SK-N-SH (cell line): Measurements from ENCODE around the gene PPP1R12B. TPM values are rescaled to one million over a fixed set of nuclear protein-coding genes. Genes with fewer than 3 reads are reported as not detected.
A peak's percentile ranks its signal among the peaks of the same experiment; 100 is the strongest.

Experiments used
- CTCF ChIA-PET: fragments of 300-600, 350-600 bp; formaldehyde crosslinking; extraction: SDS; loops from one replicate; lab custom pipeline; 2021; lab: Yijun Ruan, JAX
- POLR2A ChIA-PET: fragments of 350-600 bp; sonication (Branson Sonifier 250); formaldehyde crosslinking; extraction: SDS; loops from one replicate; lab custom pipeline; 2020; ENCODE audit warnings: antibody characterized with exemption, inconsistent platforms; lab: Yijun Ruan, JAX
- DNase-seq: peaks from one replicate; pipeline ENCODE4 v3.0.0; 2012
- H2AFZ ChIP-seq: fragments of 200-600 bp; sonication (generic); 2 replicates; pipeline ENCODE4 v1.8.1; 2016; ENCODE audit warnings: antibody characterized with exemption, mild to moderate bottlenecking, low read depth
- H3F3A ChIP-seq: fragments of 200-600 bp; sonication (generic); replicated peaks from 2 replicates; pipeline ENCODE3; 2016; ENCODE audit warnings: antibody characterized with exemption, mild to moderate bottlenecking; ENCODE audit not compliant: insufficient read depth
- H3K27ac ChIP-seq, 2 experiments: fragments of 200-500 bp in 1 of 2; fragments of 200-600 bp in 1 of 2; sonication (Bioruptor generic) in 1 of 2; sonication (generic), shearing (Covaris generic) in 1 of 2; 2 replicates each; pipeline versions ENCODE4 v1.5.1 to v1.6.1; 2014 to 2016; ENCODE audit warnings: low read depth in 2 of 2, inconsistent platforms in 1 of 2, low read length in 1 of 2, mild to moderate bottlenecking in 1 of 2, mixed read lengths in 1 of 2
- H3K27me3 ChIP-seq: fragments of 200-600 bp; sonication (generic), shearing (Covaris generic); 2 replicates; pipeline ENCODE4 v1.6.1; 2016; ENCODE audit warnings: mixed run types; ENCODE audit not compliant: insufficient read depth
- H3K36me3 ChIP-seq, 2 experiments: fragments of 200-500 bp in 1 of 2; fragments of 200-600 bp in 1 of 2; sonication (Bioruptor generic) in 1 of 2; sonication (generic) in 1 of 2; replicated peaks in 1 of 2; 2 replicates each; pipeline versions ENCODE3 to v1.5.1; 2014 to 2016; ENCODE audit warnings: low read length in 1 of 2, mild to moderate bottlenecking in 1 of 2; ENCODE audit not compliant: insufficient read depth in 2 of 2, control insufficient read depth in 1 of 2
- H3K4me1 ChIP-seq, 2 experiments: fragments of 200-500 bp in 1 of 2; fragments of 200-600 bp in 1 of 2; sonication (Bioruptor generic) in 1 of 2; sonication (generic), shearing (Covaris generic) in 1 of 2; 2 replicates each; pipeline versions ENCODE4 v1.5.1 to v1.6.1; 2014 to 2016; ENCODE audit warnings: low read depth in 1 of 2, low read length in 1 of 2, mixed run types in 1 of 2; ENCODE audit not compliant: insufficient read depth in 2 of 2, control insufficient read depth in 1 of 2
- H3K4me2 ChIP-seq: fragments of 200-600 bp; sonication (generic), shearing (Covaris generic); 2 replicates; pipeline ENCODE4 v1.6.1; 2017; ENCODE audit warnings: mixed run types
- H3K4me3 ChIP-seq, 2 experiments: fragments of 200-500 bp in 1 of 2; fragments of 200-600 bp in 1 of 2; sonication (Bioruptor generic) in 1 of 2; sonication (generic), shearing (Covaris generic) in 1 of 2; 2 replicates each; pipeline versions ENCODE4 v1.5.1 to v1.8.1; 2014 to 2016; ENCODE audit warnings: low read depth in 2 of 2, inconsistent platforms in 1 of 2, low read length in 1 of 2, mild to moderate bottlenecking in 1 of 2, mixed read lengths in 1 of 2, moderate library complexity in 1 of 2
- H3K79me2 ChIP-seq: fragments of 200-600 bp; sonication (generic); 2 replicates; pipeline ENCODE4 v1.8.1; 2017; ENCODE audit warnings: mild to moderate bottlenecking; ENCODE audit not compliant: insufficient read depth
- H3K9ac ChIP-seq: fragments of 200-600 bp; sonication (generic); 2 replicates; pipeline ENCODE4 v1.6.1; 2017; ENCODE audit warnings: mixed run types
- H3K9me2 ChIP-seq: fragments of 200-600 bp; sonication (generic); 2 replicates; pipeline ENCODE4 v1.6.1; 2017; ENCODE audit warnings: mixed run types
- H3K9me3 ChIP-seq: fragments of 200-600 bp; sonication (generic); 2 replicates; pipeline ENCODE4 v1.6.1; 2017; ENCODE audit warnings: mixed run types, mild to moderate bottlenecking, moderate library complexity
- H4K20me1 ChIP-seq: fragments of 200-600 bp; sonication (generic); 2 replicates; pipeline ENCODE4 v1.6.1; 2017; ENCODE audit warnings: mild to moderate bottlenecking, mixed run types; ENCODE audit not compliant: insufficient read depth
- SIN3A ChIP-seq: IDR thresholded peaks from 2 replicates; pipeline ENCODE4 v1.6.1; 2012; ENCODE audit warnings: low read depth, mild to moderate bottlenecking, low read length, moderate library complexity, borderline replicate concordance
- TAF1 ChIP-seq: IDR thresholded peaks from 2 replicates; pipeline ENCODE4 v1.6.1; 2012; ENCODE audit warnings: low read depth, mild to moderate bottlenecking, low read length, moderate library complexity, borderline replicate concordance
- WGBS: methylation state at CpG from one replicate; pipeline ENCODE4 v1.1.6; 2017; ENCODE audit warnings: low lambda C conversion rate; 5-methylcytosine and 5-hydroxymethylcytosine counted together
- polyA plus RNA-seq, 3 experiments: library from polyadenylated mRNA; depleted of rRNA; stranded (reverse); fragments of >200 nt; gene quantifications; 2 replicates each; pipeline ENCODE4 v1.2.3, GENCODE V29; 2012
- small RNA-seq, 7 experiments: library from RNA; depleted of rRNA; stranded (forward); fragments of <200 nt; gene quantifications; one replicate each; pipeline ENCODE3, GENCODE V24; 2012

Gene PPP1R12B
- polyA plus RNA-seq, 1 of the 3 experiments (the other 2 are of a cell fraction): 2.8 TPM

- no peaks in the 10 kb centered on the region for H3K36me3 ChIP-seq
- no peaks in the 10 kb centered on the region for H3F3A ChIP-seq
- 59% methylated on average over 19 of the region's 20 CpGs for WGBS
- no peak overlapping the region for H3K9ac ChIP-seq
- H3K4me3 ChIP-seq: peak overlapping the region in 1 of 2 experiments; percentile 33; a peak in 1 of 4 replicates
- 0 out of 2 replicates have a peak, but pooled peaks cover 3% of the 10 kb centered on the region for H4K20me1 ChIP-seq
- no peak for TF ChIP-seq SIN3A
- no peak for TF ChIP-seq TAF1
- H3K9me3 ChIP-seq: no peaks in the 10 kb centered on the region
- H2AFZ ChIP-seq: no peak overlapping the region
- H3K27me3 ChIP-seq: peaks cover 80% of the 10 kb centered on the region
- no peak overlapping the region for H3K27ac ChIP-seq
- H3K4me2 ChIP-seq: peak overlapping the region; percentile 85
- peaks cover 0 to 12% of the 10 kb centered on the region in 2 experiments; a peak in 2 of 4 replicates for H3K4me1 ChIP-seq
- ChIA-PET CTCF (interaction anchor here (1.4 kb wide), 1 partner anchor 42 kb away, joined by 4 read pairs; no protein-coding TSS in a partner anchor), POLR2A (no interaction called here)
- H3K9me2 ChIP-seq: no peaks in the 10 kb centered on the region
- H3K79me2 ChIP-seq: no peaks in the 10 kb centered on the region
- no peak for DNase-seq
Observed at GRCh38 chr1:202642212-202642611, 293.7 kb downstream of the PPP1R12B start.

Small RNA genes within 50 kb of the gene (small RNA-seq; reads per million reads assigned to genes)
- 0 reads per million in 7 experiments for gene AC099336.2
- 0 reads per million in 7 experiments for gene RF00156
- gene RNU6-89P: 0 reads per million in 7 experiments

Other genes starting within 250 kb of the PPP1R12B start
- not detected in 2 replicates for gene GPR37L1, start 225.8 kb upstream of the PPP1R12B start, polyA plus RNA-seq (2012; rRNA removed)
- gene ARL8A, start 204.0 kb upstream of the PPP1R12B start, polyA plus RNA-seq (2012; rRNA removed): 62.0 and 66.9 TPM in 2 replicates
- gene PTPN7, start 188.1 kb upstream of the PPP1R12B start, polyA plus RNA-seq (2012; rRNA removed): not detected in 2 replicates
- 0.03 TPM in 1 of 2 replicates, not detected in the other for gene LGR6, start 154.9 kb upstream of the PPP1R12B start, polyA plus RNA-seq (2012; rRNA removed)
- 72.2 and 88.7 TPM in 2 replicates for gene UBE2T, start 6.8 kb upstream of the PPP1R12B start, polyA plus RNA-seq (2012; rRNA removed)